OCI-LY3 (cell line): Measurements from ENCODE around the gene TCF3.

Source experiments
- H2AFZ ChIP-seq: fragments of 200-600, 300-600 bp; shearing (Covaris generic); 2 replicates; pipeline ENCODE4 v1.6.0; 2014; ENCODE audit warnings: antibody characterized with exemption, low read depth, low read length
- H3K27ac ChIP-seq: fragments of 200-600, 300-600 bp; sonication (generic); 2 replicates; pipeline ENCODE4 v1.5.1; 2014; ENCODE audit warnings: mild to moderate bottlenecking, low read length, moderate library complexity, mixed read lengths
- H3K27me3 ChIP-seq: fragments of 200-600, 300-600 bp; sonication (generic); 2 replicates; pipeline ENCODE4 v1.6.1; 2014; ENCODE audit warnings: low read depth, low read length, mixed read lengths
- H3K36me3 ChIP-seq: fragments of 200-600, 300-600 bp; sonication (generic); replicated peaks from 2 replicates; pipeline ENCODE3; 2014; ENCODE audit warnings: low read depth, low read length, mixed read lengths
- H3K4me1 ChIP-seq: fragments of 300-600, 200-600 bp; sonication (generic); 2 replicates; pipeline ENCODE4 v1.6.1; 2014; ENCODE audit warnings: low read length, mixed read lengths
- H3K4me2 ChIP-seq: fragments of 200-600, 300-600 bp; sonication (generic); 2 replicates; pipeline ENCODE4 v1.6.1; 2014; ENCODE audit warnings: low read length, mixed read lengths
- H3K4me3 ChIP-seq: fragments of 300-600, 200-600 bp; sonication (generic); 2 replicates; pipeline ENCODE4 v1.5.1; 2014; ENCODE audit warnings: antibody characterized with exemption, mild to moderate bottlenecking, low read length, moderate library complexity
- H3K79me2 ChIP-seq: fragments of 300-600, 200-600 bp; shearing (Covaris generic); 2 replicates; pipeline ENCODE4 v1.6.1; 2014; ENCODE audit warnings: mild to moderate bottlenecking, low read length, mixed read lengths
- H3K9ac ChIP-seq: fragments of 300-600, 200-600 bp; shearing (Covaris generic); 2 replicates; pipeline ENCODE4 v1.6.0; 2014; ENCODE audit warnings: mild to moderate bottlenecking, low read length, moderate library complexity
- H3K9me3 ChIP-seq: fragments of 200-600, 300-600 bp; shearing (Covaris generic); 2 replicates; pipeline ENCODE4 v1.6.1; 2014; ENCODE audit warnings: low read length, mixed read lengths; ENCODE audit not compliant: insufficient read depth
- H4K20me1 ChIP-seq: fragments of 200-600, 300-600 bp; sonication (generic); 2 replicates; pipeline ENCODE4 v1.6.1; 2016; ENCODE audit warnings: low read length, mixed read lengths; ENCODE audit not compliant: insufficient read depth
- EZH2phosphoT487 ChIP-seq: fragments of 200-600 bp; shearing (Covaris generic); IDR thresholded peaks from 2 replicates; pipeline ENCODE4 v1.6.1; 2018; ENCODE audit warnings: antibody characterized with exemption, mixed run types, low read depth
- TF ChIP-seq, protein P1 (sequence below): fragments of 200-600, 300-600 bp; sonication (generic); IDR thresholded peaks from 2 replicates; pipeline ENCODE4 v1.5.1; 2014; ENCODE audit warnings: antibody characterized with exemption, low read length, low read depth

The TCF3 gene

DNA sequence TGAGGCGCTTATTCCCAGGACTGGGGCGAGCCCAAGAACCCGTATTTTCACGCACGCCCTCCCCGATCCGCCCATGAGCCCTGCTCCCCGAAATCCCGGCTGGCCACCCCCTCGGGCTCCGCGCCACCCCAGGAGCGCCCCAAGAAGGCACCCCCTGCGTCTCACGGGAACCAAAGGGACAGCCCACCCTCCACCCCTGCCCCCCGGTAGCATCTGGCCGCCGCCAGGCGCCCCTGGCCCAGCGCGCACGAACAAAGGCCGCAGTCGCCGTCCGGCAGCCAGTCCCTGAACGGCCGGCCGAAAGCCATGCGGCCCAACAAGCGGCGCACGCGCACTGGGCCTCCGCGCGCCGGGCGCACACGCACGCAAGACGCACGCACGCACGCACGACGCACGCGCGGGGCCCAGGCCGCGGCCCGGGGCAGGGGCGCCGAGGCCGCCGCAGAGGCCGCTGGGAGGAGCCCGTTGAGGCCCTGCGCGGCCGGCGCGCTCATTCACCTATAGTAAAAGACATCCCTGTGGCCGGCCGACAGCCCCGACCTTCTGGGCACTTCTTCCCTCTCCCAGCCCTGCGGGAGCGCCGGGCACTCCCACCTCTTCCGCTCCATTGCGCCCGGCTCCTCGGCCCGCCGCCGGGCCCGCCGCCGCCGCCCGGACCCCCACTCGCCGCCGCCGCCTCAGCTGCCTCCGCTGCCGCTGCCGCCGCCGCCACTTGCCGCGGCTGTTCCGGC, 60.2 kb downstream of the TCF3 start:
- TF ChIP-seq, protein P1, sequence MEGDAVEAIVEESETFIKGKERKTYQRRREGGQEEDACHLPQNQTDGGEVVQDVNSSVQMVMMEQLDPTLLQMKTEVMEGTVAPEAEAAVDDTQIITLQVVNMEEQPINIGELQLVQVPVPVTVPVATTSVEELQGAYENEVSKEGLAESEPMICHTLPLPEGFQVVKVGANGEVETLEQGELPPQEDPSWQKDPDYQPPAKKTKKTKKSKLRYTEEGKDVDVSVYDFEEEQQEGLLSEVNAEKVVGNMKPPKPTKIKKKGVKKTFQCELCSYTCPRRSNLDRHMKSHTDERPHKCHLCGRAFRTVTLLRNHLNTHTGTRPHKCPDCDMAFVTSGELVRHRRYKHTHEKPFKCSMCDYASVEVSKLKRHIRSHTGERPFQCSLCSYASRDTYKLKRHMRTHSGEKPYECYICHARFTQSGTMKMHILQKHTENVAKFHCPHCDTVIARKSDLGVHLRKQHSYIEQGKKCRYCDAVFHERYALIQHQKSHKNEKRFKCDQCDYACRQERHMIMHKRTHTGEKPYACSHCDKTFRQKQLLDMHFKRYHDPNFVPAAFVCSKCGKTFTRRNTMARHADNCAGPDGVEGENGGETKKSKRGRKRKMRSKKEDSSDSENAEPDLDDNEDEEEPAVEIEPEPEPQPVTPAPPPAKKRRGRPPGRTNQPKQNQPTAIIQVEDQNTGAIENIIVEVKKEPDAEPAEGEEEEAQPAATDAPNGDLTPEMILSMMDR: no peak
- TF ChIP-seq EZH2phosphoT487: no peak
- Histone ChIP-seq H3K9me3 (no peaks in the 10 kb centered on the region), H3K9ac (peak overlapping the region; percentile 99), H3K4me3 (peak overlapping the region; percentile 97), H3K27ac (peak overlapping the region; percentile 87), H2AFZ (no peak overlapping the region), H4K20me1 (peaks cover 8% of the 10 kb centered on the region; the same call in 1 of the 2 replicates), H3K4me1 (peaks cover 10% of the 10 kb centered on the region), H3K79me2 (peaks cover 50% of the 10 kb centered on the region), H3K4me2 (peak overlapping the region; percentile 85), H3K27me3 (no peaks in the 10 kb centered on the region), H3K36me3 (peaks cover 8% of the 10 kb centered on the region)

DNA sequence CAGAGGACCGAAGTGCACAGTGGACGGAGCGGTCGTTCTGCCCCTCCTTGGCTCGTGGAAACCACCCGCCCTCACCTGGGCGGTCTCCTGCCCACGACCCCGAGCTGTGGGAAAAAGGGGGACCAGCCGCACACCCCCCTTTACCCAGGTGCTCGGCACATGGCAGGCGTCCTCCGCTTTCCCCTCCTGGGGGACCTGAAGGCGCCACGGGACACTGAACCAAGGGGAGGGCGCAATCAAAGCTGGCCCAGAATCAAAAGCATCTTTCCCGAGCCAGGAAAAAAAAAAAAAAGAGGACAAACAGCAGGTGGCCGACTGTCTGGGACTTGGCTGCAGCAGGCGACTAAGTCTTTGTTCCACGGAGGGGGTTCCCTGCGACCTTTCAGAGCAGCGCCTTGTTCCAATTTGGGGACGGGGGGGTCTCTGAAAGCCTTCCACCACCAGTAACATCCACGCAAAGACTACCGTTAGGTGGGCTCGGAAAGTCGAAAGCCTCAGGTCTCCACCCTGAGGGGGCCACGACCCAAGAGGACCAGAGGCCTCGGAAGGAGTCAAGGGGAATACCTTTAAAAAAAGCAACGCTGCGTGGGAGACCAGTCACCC, 60.9 kb downstream of the TCF3 start:
- no peak overlapping the region for H2AFZ ChIP-seq
- H3K9me3 ChIP-seq: no peaks in the 10 kb centered on the region
- H3K27me3 ChIP-seq: no peaks in the 10 kb centered on the region
- peaks cover 53% of the 10 kb centered on the region for H3K79me2 ChIP-seq
- H3K4me1 ChIP-seq: peaks cover 10% of the 10 kb centered on the region
- H4K20me1 ChIP-seq: peaks cover 8% of the 10 kb centered on the region; the same call in 1 of the 2 replicates
- H3K27ac ChIP-seq: peak overlapping the region; percentile 87
- H3K36me3 ChIP-seq: peaks cover 7% of the 10 kb centered on the region
- H3K9ac ChIP-seq: peak overlapping the region; percentile 99
- no peak for TF ChIP-seq EZH2phosphoT487
- TF ChIP-seq, protein P1: no peak
- peak overlapping the region; percentile 85 for H3K4me2 ChIP-seq
- peak overlapping the region; percentile 97 for H3K4me3 ChIP-seq

DNA sequence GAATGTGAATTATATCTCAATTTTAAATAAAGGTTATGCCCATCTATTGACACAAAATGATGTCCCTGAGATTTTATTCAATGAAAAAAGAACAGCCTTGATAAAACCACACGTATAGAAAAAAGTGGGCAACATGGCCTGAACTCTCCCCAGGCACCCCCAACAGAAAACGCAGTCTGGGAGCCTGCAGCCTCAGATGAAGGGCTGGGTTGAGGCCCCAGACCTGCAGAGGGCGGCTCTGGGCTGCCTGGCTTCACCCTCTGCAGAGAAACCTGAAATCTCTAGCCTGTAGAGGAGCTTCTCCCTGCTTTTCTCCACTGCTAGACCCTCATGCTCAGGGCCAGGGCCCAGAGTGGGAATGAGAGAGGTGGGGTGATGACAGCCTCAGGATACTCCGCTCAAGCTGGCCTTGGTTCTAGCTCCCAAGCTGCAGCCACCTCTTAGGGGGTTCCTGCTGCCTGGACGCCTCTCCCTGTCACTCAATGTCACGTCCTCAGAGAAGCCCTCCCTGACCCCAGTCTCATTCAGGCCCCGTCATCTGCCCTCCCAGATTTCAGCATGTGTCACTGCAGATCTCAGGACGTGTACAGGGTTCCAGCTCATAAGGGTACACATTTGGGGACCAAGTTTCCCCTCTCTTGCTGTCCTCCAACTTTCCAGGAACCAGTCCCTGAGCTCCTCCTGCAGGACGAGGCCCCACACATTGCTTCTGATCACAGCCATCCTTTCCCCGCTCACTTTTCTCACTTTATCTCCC, 61.6 kb downstream of the TCF3 start:
- Histone ChIP-seq H3K79me2 (peaks cover 60% of the 10 kb centered on the region), H3K4me2 (peak overlapping the region; percentile 85), H3K4me3 (peak overlapping the region; percentile 97), H3K9me3 (no peaks in the 10 kb centered on the region), H3K9ac (peak overlapping the region; percentile 99), H3K27me3 (no peaks in the 10 kb centered on the region), H3K36me3 (peaks cover 10% of the 10 kb centered on the region), H3K4me1 (peaks cover 10% of the 10 kb centered on the region), H3K27ac (peak overlapping the region; percentile 87), H4K20me1 (peaks cover 12% of the 10 kb centered on the region), H2AFZ (no peak overlapping the region)
- TF ChIP-seq, protein P1: peak; percentile 59
- TF ChIP-seq EZH2phosphoT487: no peak

DNA sequence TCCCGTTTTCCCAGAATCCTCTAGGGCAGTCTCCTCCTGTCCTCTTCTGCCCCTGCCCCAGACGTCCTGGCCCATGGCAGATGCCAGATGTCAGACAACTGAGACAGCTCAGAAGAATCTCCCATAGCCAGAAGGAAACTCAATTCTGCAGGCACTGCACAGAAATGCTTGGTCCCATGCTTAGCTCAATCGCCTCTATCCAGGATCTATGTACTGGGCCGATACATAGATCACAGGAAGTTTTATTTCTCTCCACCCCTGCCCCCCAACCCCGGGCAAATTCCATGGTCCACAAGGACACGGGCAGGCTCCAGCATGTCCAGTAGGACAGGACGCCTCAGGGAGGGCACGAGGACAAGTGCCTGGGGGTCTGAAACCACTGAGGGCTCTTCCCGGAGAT, 64.5 kb downstream of the TCF3 start:
- H3K4me1 ChIP-seq: peaks cover 10% of the 10 kb centered on the region
- H4K20me1 ChIP-seq: peaks cover 17% of the 10 kb centered on the region
- no peak for TF ChIP-seq EZH2phosphoT487
- TF ChIP-seq, protein P1: no peak
- no peaks in the 10 kb centered on the region for H3K27me3 ChIP-seq
- H3K79me2 ChIP-seq: peaks cover 78% of the 10 kb centered on the region
- no peak overlapping the region for H3K9ac ChIP-seq
- no peak overlapping the region for H3K4me2 ChIP-seq
- no peak overlapping the region for H3K4me3 ChIP-seq
- no peak overlapping the region for H3K27ac ChIP-seq
- no peak overlapping the region for H2AFZ ChIP-seq
- H3K9me3 ChIP-seq: no peaks in the 10 kb centered on the region
- peaks cover 27% of the 10 kb centered on the region for H3K36me3 ChIP-seq
